Right renal cortex interstitium (tissue), 3 donors: ENCODE data around the gene AKR1B15. TPM values are rescaled to one million over a fixed set of nuclear protein-coding genes. Genes with fewer than 3 reads are reported as not detected.

Source experiments
- DNase-seq, 3 donors: peaks; one replicate each; pipeline ENCODE4 v3.0.0-alpha.2; 2013; ENCODE audit warnings: low read depth in 3 of 3, low spot score in 2 of 3
- polyA plus RNA-seq, 3 donors: library from polyadenylated mRNA; unstranded; fragments of 120-200 nt; gene quantifications; one replicate each; pipeline ENCODE4 v1.2.1, GENCODE V29; 2013; ENCODE audit not compliant: insufficient read length in 3 of 3

Gene AKR1B15
- polyA plus RNA-seq, 3 donors, result 0.11 TPM; not detected in 2

GRCh38 chr7:134611611-134612151, 62.8 kb downstream of the AKR1B15 start:
- DNase-seq, result no peak

- DNase-seq, result no peak
Measured at GRCh38 chr7:134612197-134612596, 63.3 kb downstream of the AKR1B15 start.

- no peak for DNase-seq
Measured at GRCh38 chr7:134613623-134614347, 64.9 kb downstream of the AKR1B15 start.

GRCh38 chr7:134616611-134617010, 67.7 kb downstream of the AKR1B15 start:
- no peak for DNase-seq

GRCh38 chr7:134618756-134619530, 70.0 kb downstream of the AKR1B15 start:
- DNase-seq, result no peak

GRCh38 chr7:134619627-134620331, 70.9 kb downstream of the AKR1B15 start:
- DNase-seq, result no peak

- DNase-seq, result no peak
Measured at GRCh38 chr7:134622303-134622995, 73.5 kb downstream of the AKR1B15 start.

GRCh38 chr7:134623193-134623592, 74.3 kb downstream of the AKR1B15 start:
- no peak for DNase-seq

- no peak for DNase-seq
Measured at GRCh38 chr7:134625550-134625949, 76.6 kb downstream of the AKR1B15 start.

- no peak for DNase-seq
Measured at GRCh38 chr7:134627109-134627774, 78.3 kb downstream of the AKR1B15 start.

GRCh38 chr7:134627775-134628153, 78.9 kb downstream of the AKR1B15 start:
- no peak for DNase-seq

GRCh38 chr7:134629445-134629844, 80.5 kb downstream of the AKR1B15 start:
- no peak for DNase-seq

Other genes with a start within 250 kb of the AKR1B15 start
- 10 to 100 TPM; 22.9 to 24.8 (median 24.2) TPM for gene SLC35B4, start 232.2 kb upstream of the AKR1B15 start, polyA plus RNA-seq
- 100 to 1,000 TPM in 2 of 3 donors, 10 to 100 TPM in 1; 96.0 to 120 (median 117) TPM for gene AKR1B1, start 90.0 kb upstream of the AKR1B15 start, polyA plus RNA-seq
- gene AKR1B10, start 21.5 kb upstream of the AKR1B15 start, polyA plus RNA-seq, result under 1 TPM in 1 of 3 donors, not detected in 2; 0.16 TPM
- 10 to 100 TPM; 45.7 to 49.0 (median 47.6) TPM for gene BPGM, start 97.7 kb downstream of the AKR1B15 start, polyA plus RNA-seq
- gene CALD1, start 230.5 kb downstream of the AKR1B15 start, polyA plus RNA-seq, result 100 to 1,000 TPM; 244 to 292 (median 257) TPM